GM18526 (cell line): ENCODE measurements around the gene JAK3.

Experiments used
- POLR2A ChIP-seq: IDR thresholded peaks from 3 replicates; pipeline ENCODE4 v1.6.1; 2011; ENCODE audit not compliant: insufficient read length; ENCODE audit errors: extremely low read depth

Gene JAK3

GRCh38 chr19:17834350-17835181 is 13.2 kb downstream of the JAK3 start:
- no peak for TF ChIP-seq POLR2A

GRCh38 chr19:17832443-17833208 is 15.2 kb downstream of the JAK3 start:
- no peak for TF ChIP-seq POLR2A

GRCh38 chr19:17831419-17831888 is 16.3 kb downstream of the JAK3 start:
- TF ChIP-seq POLR2A, result no peak

- TF ChIP-seq POLR2A, result no peak
These were observed 17.0 kb downstream of the JAK3 start for GRCh38 chr19:17830567-17831418.

GRCh38 chr19:17829855-17830566 is 17.8 kb downstream of the JAK3 start:
- no peak for TF ChIP-seq POLR2A

- no peak for TF ChIP-seq POLR2A
These were observed 21.2 kb downstream of the JAK3 start for GRCh38 chr19:17826508-17827056.

GRCh38 chr19:17824339-17824738 is 23.4 kb downstream of the JAK3 start:
- TF ChIP-seq POLR2A, result no peak

GRCh38 chr19:17821190-17821589 is 26.6 kb downstream of the JAK3 start, which contains the start of gene INSL3:
Gene INSL3, minus strand, starts transcription at chr19:17821519. Its CDS starts 13 bp downstream, at chr19:17821506.
- no peak for TF ChIP-seq POLR2A

GRCh38 chr19:17817668-17818363 is 30.0 kb downstream of the JAK3 start:
- no peak for TF ChIP-seq POLR2A

GRCh38 chr19:17812099-17812498 is 35.7 kb downstream of the JAK3 start:
- TF ChIP-seq POLR2A, result no peak

- TF ChIP-seq POLR2A, result no peak
These were observed 36.1 kb downstream of the JAK3 start for GRCh38 chr19:17811681-17812080.

GRCh38 chr19:17811103-17811502 is 36.7 kb downstream of the JAK3 start:
- TF ChIP-seq POLR2A, result no peak

- no peak for TF ChIP-seq POLR2A
These were observed 40.0 kb downstream of the JAK3 start for GRCh38 chr19:17807731-17808316.
